HG03558 (cell line): ENCODE results near the gene APC.

ENCODE experiments used
- ATAC-seq: cut with Tn5 transposase; IDR thresholded peaks from one replicate; pipeline ENCODE4 v1.9.1; 2021; ENCODE audit warnings: moderate number of reproducible peaks; ENCODE audit not compliant: unreplicated experiment; ENCODE audit errors: extremely low read depth

Gene APC

DNA sequence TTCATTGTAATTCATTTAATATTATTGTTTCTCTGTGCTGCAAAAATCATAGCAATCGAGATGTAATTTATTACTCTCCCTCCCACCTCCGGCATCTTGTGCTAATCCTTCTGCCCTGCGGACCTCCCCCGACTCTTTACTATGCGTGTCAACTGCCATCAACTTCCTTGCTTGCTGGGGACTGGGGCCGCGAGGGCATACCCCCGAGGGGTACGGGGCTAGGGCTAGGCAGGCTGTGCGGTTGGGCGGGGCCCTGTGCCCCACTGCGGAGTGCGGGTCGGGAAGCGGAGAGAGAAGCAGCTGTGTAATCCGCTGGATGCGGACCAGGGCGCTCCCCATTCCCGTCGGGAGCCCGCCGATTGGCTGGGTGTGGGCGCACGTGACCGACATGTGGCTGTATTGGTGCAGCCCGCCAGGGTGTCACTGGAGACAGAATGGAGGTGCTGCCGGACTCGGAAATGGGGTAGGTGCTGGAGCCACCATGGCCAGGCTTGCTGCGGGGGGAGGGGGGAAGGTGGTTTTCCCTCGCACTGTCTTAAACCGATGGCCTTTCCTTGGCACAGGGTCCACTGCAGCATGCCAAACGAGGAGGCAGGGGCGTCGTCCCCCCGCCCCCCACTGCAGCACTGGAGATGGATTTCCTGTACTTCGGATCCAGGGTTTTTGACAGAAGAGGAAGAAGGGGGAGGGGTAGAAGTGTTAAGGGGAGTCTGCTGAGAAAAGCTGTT lies at the start of gene APC:
Gene APC, plus strand, starts transcription at position 423 of the 728 bp plus-strand sequence. CDS start 17,006 bp downstream, outside the sequence.
- peak; percentile 98 for ATAC-seq

DNA sequence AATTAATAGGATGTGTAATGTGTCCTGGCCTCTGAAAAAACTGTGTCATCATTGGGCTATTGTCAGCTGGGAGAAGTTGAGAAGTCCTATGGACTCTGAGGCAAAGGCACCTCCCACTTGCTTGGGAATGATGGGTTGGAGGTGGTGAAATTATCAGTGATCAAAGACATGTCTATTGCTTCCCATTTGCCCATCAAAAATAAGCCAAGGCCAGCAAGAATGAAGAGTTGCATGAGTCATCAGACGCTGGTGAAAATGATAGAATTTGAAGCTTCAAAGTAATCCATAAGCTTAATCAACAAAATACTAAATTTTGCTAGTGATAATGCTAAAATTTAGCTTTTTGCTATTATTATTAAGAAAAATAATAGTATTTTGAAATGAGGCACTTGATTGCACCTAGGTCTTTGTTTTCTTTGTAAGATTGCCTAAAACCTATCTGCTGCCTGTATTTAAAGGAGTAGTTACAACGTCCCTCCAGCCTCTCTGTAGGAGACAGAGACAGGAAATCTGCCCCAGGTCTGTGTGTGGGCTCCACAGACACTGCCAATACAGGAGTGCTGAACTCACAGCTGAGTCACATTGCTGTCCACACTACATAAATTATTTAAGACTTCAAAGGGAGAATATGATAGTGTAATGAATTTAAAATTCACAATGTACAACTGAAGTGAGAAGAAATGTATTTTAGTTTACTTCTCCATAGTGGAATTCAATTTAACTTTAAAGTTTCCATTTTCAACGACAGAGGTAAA lies 48.4 kb upstream of the APC start:
- ATAC-seq: no peak

DNA sequence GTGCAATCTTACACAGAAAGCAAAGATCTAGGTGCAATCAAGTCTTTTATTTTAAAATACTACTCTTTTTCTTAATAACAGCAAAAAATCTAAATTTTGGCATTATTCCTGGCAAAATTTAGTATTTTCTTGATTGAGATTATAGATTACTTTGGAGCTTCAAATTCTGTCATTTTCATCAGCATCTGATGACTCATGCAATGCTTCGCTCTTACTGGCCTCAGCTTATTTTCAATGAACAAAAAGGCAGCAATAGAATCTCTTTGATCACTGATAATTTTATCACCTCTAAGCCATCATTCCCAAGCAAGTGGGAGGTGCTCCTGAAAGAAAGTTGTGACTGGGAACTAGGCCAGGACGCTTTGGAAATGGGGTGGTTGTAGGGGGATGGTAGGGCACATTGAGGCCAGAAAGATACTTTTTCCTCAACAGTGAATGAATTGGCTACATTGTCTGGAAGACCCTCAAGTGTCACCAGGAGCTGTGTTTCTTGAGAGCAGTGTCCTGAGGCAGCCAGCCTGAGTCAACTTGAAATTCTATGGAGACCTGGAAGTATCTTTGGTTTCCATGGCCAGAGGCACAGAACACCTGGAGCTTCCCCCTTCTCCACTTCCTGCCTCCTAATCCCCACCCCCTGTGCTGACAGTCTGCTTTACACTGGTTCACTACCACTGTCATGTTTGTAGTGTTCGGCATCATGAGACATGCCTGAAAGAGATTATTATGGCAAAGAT lies 46.9 kb upstream of the APC start:
- ATAC-seq: no peak

DNA sequence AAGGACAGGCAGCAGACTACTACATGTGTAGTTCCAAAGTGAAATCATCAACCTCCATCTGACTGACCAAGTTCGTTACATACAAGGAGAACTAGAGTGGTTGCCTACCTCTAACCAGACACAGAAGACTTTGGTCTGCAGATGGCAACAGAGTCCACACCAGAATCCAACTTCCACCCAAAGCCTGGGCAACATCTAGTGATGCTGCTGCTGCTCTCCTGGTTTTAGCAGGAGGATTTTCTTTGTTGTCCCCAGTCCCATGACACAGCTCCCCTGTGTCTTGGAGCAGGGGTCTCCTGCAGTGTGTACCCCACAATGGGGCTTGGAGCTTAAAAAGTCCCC lies 46.4 kb upstream of the APC start:
- no peak for ATAC-seq

DNA sequence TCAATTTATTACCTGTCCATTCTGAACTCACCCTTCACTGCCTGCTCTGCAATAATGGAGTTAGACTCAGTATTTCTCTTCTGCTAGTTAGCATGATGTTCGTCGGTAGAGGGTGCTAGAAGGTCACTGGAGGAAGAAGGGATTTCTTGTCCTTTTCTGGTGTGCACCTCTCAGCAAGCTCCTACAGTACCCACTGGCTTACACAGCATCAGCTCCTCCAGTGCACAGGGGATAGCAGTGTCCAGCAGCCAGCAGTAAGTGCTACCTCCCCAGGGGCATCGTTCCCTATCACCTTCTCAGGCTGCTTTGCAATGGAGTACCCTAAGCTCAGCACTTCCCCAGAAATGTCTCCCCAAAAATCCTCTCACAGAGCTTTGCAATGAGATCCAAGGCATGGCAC lies 45.9 kb upstream of the APC start:
- no peak for ATAC-seq

DNA sequence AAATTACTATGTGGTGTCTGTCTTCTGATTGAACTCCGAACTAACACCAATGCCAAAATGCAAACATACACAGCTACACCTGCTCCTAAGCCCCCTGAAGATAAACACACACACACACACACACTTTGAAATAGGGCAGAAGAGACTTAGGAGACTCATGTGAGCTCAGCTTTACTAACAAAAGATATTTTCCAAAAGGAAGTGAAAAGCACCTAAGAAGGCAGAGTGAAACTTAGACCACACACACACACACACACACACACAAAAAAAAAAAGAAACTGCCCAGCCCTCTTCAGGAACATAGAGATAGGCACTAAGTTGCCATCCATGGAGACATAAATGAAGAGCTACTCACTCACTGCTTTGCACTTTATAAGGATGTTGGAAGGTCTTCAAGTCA lies 45.2 kb upstream of the APC start:
- no peak for ATAC-seq

DNA sequence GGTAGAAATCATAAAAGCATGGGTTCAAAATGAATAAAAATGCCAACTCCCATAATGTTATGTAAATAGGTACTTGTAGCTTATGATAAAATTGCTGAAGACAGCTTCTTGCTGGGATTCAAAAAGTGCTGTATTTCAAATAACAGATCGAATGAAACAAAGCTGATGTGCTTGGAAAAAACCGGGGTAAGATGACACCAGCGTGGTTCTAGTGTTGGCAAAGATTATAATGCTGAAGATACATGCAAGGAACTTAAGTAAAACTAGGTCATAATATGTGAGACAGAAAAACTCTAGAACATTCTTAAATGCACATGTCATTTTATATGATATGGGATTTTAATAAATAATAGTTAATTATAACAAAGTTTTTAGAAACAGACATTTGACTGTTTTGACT lies 44.4 kb upstream of the APC start:
- ATAC-seq: no peak

DNA sequence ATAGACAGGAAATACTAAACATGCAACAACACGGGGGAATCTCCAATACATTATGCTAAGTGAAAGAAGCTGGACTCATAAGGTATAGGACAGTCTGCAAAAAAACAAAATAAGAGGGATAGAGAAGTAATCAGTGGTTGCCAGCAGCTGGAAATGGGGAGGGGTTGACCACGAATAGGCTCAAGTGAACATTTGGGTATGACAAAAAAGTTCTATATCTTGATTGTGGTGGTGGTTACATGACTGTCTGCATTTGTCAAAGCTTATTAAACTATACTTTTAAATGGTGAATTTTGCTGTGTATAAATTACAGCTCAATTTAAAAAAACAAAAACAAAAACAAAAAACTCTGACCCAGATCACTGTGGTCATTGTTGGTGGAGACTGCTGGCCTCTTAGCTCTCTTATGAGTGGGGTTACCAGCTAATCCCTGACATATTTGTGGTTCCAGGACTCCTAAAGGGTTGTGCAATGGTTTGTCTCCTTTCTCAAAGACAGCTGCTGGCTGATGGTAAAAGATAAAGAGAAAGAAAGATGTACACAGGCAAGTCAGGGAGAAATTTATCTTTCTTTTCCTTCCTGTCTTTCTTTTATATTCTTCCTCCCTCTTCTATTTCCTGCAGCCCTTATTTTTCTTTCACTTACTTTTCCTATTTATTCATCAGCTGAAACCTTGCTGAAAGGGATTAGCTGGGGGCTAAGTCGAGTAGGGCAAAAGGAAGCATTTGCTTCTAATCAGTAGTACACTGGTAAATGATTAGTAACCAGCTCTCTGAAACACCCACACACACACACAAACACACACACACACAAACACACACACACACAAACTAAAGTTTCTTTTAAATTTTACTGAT lies 42.6 kb upstream of the APC start:
- ATAC-seq: no peak

DNA sequence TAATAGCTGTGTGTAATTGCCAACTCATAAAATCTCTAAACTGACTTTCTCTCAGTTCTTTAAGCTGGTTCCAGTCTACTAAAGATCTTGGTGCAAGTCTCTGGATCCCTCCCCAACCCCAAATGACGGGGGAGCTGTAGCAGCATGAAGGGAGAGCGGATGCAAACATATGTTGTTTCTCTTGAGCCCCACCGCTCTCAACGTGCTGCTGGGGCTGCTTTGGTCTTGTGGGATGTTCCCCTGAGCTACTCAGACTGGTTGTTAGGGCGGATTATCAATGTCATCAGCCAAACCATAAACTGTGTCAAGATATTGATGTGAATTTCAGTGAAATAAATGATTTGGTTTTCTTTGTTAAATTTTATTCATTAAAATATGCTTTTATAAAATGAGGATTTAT lies 40.9 kb upstream of the APC start:
- no peak for ATAC-seq

DNA sequence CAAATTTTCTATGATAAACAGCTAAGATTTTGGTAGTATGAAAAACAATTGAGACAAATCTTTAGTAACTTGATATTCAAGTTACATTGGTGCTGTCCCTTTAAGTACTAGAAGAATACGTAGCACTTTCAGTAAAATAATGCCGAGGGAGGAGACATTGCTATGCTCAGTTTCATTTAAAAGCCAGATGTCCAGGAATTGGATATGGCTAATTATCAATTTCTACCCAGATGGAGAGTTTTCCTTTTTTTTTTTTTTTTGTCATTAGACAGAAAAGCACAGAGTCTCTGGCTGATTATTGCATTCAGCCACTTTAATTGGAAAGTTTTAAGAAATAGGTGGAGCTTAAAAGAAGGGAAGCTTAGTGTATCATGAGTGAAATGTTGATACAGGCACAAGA lies 40.4 kb upstream of the APC start:
- no peak for ATAC-seq

DNA sequence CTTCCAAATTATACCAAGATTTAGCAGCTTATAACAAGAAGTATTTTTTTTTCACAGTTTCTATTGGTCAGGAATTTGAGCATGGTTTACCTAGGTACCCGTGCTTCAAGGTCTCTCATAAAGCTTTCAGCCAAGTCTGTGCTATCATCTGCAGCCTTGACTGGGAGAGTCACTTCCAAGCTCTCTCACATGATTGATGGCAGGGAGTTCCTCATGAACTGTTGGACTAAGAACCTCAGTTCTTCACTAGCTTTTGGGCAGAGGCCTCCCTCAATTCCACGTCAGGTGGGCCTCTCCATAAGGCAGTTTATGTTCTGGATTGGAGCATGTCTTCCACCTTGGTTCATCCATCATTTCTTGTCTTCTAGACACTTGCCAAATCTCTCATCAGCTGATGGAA lies 39.9 kb upstream of the APC start:
- no peak for ATAC-seq

DNA sequence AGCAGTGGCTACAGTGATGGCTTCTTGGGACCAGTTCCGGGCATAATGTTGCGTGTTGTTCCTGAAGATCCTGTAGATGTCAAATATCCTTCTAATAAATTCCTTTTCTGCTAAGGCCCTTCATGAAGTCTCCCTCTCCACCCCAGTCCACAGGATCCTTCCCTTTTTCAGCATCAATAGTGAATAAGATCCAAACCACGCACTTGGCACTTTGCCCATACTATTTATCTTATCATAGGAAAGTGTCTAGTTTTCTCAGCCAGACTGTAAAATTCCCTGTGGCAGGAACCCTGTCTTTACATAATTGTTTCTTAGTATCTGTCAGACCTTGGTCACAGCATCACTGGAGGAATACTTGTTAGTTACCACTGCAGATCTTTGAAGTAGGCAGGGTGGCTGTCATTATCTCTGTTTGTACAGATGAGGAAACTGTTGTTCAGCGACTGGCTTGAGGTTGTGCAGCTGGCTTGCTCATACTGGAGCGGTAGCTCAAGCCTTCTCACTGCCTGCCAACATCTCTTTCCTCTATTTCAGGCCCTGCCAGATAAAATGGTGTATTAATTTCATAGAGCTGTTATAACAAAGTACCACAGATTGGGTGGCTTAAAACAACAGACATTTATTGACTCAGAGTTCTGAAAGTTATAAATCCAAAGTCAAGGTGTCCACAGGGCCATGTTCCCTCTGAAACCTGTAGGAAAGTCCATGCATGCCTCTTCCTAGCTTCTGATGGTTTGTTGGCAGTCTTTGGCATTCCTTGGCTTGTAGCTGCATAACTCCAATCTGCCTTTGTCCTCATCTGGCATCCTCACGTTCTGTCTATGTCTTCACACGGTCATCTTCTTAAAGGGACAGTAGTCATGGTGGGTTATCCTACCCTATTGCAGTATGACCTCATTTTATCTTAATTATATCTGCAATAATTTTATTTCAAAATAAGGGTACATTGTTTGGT lies 33.5 kb upstream of the APC start:
- no peak for ATAC-seq

DNA sequence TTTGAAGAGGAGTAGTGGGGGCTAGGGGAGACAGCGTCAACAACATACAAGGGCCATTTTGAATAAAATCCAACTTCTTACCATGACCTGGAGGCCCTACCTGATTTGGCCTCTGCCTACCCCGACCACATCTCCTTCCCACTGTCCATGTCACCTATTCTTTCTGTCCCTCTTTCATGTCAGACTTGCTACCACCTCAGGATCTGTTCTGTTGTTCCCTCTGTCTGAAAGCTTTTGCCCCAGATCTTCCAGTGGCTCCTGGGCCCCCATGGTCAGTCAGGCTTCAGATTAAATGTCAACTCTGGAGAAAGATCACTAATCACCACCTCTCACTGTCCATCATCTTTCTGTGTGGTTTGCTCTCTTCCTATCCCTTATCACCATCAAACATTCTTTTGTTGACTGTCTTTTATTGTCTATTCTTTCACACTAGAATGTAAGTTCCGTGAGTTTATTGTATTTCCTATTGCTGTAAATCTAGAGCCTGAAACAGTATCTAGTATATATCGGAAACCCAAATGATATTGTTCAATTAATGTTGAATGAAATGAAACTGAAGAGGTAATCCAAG lies 31.2 kb upstream of the APC start:
- no peak for ATAC-seq

DNA sequence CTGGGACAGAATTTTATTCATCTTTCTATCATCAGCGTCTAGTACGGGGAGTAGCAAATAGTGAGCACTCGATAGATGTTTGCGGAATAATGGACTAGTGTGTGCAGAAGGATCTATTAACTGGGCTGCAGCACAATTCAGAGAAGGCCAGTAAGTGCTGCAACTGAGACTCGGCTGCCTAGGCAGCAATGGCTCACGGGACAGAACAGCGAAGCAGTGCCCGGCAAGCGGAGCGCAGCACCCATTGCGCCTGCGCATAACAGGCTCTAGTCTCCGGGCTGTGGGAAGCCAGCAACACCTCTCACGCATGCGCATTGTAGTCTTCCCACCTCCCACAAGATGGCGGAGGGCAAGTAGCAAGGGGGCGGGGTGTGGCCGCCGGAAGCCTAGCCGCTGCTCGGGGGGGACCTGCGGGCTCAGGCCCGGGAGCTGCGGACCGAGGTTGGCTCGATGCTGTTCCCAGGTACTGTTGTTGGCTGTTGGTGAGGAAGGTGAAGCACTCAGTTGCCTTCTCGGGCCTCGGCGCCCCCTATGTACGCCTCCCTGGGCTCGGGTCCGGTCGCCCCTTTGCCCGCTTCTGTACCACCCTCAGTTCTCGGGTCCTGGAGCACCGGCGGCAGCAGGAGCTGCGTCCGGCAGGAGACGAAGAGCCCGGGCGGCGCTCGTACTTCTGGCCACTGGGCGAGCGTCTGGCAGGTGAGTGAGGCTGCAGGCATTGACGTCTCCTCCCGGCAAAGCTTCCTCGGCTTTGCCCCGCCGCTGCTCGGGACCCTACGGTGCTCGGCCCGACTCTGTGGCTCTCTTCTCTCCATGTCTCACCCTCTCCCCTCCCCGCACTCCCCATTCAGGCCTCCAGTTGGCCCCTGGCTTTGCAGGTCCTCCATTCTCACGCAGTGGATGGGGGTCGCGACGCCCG lies 30.2 kb upstream of the APC start:
- ATAC-seq: peak; percentile 86

DNA sequence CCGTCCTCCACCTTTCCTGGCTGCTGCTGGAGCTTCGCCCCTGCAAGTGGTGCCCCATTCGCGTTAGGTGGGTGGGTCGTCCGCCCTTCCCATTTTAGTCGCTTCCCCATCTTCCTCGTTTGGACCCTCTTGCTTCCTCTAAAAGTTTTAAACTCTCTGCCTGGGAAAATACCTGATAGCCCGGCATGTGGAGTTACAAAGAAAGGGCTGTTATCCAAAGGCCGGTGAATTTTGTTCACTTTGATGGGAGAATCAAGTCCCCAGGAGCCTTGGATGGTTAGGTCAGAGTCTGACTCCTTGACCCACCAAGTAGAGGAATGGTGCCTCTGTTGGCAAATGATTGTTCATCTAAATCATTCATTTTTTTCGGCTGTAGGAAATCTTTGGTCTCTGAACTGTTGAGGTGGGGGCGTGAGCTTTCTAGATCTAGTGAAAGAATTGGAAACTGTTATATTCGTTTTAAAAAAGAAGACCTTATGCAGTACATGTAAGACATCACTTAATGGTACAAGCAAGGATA lies 29.5 kb upstream of the APC start:
- ATAC-seq: no peak

DNA sequence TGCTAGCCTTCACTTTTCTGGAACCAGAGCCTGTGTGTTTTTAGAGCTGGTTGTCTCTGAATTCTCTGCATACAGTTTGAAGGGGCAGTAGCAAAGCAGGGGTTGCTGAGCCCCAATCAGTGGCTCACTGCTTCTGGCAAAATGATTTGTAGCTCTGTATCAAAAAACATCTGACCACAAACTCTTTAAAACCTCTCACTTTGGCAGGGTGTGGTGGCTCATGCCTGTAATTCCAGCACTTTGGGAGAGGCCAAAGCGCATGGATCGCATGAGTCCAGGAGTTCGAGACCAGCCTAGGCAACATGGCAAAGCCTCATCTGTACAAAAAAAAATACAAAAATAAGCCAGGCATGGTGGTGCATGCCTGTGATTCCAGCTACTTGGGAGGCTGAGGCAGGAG lies 28.3 kb upstream of the APC start:
- no peak for ATAC-seq

DNA sequence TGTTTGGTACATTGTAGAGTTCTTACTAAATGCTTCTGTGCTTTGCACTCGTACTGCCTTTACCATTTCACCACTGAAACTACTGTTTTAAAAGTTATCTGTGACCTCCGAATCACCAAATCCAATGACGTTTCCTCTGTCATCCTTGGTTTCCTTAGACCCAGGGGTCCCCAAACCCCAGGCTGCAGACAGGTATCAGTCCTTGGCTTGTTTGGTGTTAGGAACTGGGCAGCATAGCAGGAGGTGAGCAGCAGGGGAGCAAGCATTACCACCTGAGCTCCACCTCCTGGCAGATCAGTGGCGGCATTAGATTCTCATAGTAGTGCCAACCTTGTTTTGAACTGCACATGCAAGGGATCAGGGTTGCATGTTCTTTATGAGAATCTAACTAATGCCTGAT lies 26.8 kb upstream of the APC start:
- no peak for ATAC-seq

DNA sequence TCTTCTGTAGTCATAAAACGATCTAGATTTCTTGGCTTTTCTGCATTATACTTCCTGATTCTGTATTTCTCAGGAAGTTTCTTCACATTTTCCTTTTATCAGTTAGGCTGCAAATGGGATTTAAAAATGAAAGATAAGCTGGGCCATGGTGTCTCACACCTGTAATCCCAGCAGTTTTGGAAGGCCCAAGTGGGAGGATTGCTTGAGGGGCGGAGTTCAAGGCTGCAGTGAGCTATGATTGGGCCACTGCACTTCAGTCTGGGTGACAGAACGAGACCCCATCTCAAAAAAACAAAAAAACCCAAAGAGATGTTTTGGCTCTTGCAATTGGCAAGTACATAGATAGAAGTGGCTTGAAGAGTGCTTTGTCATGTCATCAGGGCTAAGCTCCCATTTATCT lies 26.2 kb upstream of the APC start:
- no peak for ATAC-seq
